Renal pelvis (tissue), 4 donors: ENCODE results near the gene BCL11B. TPM values are rescaled to one million over a fixed set of nuclear protein-coding genes. Genes with fewer than 3 reads are reported as not detected.
"Not testable (repeated sequence)": the region's sequence is repeated elsewhere in the genome, so short reads cannot be mapped to it uniquely, and the experiment has no call there.

ENCODE experiments used
- DNase-seq: peaks from one replicate; pipeline ENCODE4 v3.0.0-alpha.2; 2013
- polyA plus RNA-seq, 3 donors: library from polyadenylated mRNA; unstranded; fragments of 120-200 nt; gene quantifications; one replicate each; pipeline ENCODE4 v1.2.1, GENCODE V29; 2013; ENCODE audit not compliant: insufficient read length in 3 of 3

BCL11B gene
- polyA plus RNA-seq, 3 donors = 2.4 to 3.0 (median 2.6) TPM

DNA sequence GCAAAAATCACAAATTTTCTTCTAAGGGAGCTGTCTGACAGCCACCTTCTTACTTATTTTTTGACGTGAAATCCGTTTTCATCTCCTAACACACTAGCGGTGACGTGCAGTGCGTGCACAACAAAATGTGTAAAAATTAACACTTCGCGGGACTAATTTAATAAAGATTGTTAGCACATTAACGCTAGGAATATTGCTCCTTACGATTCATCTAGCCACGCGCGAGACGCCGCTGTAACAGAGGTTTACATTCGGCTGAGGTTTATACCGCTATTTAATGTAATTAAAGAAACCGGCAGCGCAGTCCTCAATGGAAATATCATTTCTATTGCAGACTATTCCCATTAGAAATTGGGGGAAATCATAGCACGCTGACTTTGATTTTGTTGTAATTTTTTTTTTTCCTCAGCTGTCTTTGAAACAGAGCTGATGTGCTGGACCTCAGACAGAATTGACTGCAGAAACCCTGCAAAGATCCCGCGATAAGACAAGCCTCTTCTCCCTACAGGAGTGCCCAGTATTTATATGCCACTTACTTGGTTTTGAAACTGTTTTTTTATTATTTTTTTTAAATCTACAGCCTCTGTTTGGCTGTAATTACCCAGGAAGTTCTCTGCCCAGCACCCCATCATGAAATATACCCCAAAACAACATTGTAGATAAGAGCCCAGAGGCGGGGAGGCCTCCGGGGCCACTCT is 31.2 kb downstream of the BCL11B start:
- DNase-seq = no peak

DNA sequence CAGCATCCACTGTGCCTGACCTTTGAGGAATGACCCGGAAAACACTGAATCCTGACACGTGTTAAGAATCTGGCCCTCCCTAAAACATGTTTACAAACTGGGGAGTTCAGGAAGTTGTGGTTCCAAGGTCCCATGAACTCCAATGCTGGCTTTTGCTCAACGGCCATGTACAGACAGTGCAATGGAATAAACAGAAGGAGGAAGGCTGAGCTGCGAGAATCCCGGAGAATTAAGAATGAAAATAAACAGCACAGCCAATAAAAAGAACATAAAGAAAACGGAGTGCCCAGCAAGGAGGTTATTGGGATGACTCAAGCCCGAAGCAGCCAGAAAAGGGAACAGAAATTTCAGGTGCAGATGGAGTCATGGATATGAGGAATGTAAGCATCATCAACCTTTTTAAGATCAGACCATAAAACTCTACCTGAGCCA is 32.3 kb downstream of the BCL11B start:
- no peak for DNase-seq

DNA sequence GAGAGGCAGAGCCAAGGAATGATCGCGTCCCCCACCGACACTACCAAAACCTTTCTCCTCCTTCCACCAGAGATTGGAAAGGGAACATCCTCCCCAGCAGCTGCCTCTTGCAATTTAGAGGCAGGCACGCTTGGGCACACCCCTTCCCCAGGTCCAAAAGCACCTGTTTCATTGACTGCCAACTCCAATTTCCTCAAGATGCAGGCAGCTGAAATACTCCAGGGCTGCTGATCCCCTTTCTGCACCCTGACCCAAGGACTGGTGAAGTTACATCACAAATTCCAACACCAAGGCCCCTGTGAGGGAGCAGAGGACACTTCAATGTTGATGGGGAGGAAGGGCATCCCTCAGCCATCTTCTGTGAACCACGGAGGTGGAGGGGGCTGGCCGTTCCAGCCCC is 33.8 kb downstream of the BCL11B start:
- no peak for DNase-seq

DNA sequence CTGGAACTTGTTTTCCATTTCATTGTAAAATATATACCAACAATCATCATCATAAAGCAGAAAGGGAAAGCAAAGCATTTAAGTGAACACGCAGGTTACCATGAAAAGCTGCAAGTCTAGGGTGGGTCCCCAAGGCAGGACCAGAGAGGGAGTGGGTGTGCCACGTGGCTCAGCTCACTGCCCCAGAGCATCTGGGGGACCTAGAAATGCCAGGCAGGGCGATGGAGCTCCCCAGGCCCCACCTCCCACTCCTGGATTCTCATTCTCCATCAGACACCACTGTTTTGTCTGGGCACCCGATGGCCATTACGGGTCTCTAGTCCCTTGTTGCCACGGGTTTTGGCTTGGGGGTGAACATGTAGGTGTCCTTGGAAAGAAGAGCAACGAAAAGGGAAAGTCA is 34.7 kb downstream of the BCL11B start:
- DNase-seq = no peak

DNA sequence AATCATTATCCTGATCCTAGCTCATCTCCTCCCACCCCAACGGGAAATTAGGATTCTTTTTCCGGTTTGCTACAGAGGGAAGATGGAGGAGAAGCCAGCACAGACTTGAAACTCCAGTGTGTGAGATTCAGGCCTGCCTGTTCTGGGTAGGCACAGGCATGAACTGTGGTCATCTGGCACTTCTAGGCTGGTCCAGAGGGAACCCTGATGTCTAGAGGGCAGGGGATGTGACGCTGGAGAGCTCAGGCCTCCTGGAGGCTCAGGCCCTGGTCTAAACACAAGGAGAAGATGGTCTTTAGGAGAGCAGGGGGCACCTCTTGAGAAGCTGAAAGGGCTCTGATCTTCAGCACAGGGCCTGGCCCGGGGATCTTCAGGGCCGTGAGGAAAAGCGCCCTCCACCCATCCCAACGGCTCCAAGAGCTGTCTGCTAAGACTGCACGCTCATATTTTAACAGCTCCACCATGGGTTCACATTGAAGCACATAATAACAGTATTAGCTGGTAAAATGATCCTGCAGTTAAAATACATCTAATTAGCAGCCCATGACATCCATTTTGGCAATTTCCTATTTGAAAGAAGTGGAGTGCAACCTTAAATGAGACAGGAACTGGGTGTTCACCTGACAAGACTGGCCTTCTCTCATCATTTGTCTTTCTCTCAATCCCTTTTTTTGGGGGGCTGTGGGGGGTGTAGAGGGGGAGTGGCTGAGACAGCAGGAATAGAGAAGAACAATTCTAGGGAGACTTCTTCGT is 35.4 kb downstream of the BCL11B start:
- no peak for DNase-seq

DNA sequence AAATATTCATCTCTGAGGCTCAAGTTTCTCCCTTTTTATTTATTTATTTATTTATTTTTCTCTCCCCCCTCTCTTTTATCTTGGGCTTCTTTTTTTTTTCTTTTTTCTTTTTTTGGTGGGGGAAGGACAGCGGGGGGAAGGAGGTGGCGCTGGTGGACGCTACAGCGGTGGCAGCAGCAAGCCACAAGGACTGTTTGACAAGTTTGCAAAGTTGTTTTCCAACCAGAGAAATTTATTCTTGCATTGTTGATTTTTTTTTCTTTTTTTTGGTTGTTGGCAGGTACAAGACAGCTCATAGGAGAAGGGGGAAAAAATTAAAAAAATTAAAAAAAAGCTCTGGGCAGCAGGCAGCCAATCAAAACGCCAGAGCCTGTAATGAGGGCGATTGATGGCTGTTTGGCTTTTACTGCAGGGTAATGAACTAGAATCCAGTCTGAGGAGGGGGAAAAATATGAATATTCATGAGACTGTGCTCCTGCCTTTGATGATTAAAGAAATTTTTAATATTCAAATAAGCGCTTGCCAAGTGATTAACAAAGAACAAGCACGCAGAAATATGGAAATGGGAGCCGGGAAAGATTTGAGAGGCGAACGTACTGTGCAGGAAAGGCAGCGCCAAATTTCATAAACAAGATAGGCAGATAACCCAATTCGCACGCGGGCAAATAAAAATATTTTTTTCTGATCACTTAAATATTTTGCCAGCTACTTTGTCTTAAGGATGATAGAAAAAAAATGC is 36.2 kb downstream of the BCL11B start:
- no peak for DNase-seq

DNA sequence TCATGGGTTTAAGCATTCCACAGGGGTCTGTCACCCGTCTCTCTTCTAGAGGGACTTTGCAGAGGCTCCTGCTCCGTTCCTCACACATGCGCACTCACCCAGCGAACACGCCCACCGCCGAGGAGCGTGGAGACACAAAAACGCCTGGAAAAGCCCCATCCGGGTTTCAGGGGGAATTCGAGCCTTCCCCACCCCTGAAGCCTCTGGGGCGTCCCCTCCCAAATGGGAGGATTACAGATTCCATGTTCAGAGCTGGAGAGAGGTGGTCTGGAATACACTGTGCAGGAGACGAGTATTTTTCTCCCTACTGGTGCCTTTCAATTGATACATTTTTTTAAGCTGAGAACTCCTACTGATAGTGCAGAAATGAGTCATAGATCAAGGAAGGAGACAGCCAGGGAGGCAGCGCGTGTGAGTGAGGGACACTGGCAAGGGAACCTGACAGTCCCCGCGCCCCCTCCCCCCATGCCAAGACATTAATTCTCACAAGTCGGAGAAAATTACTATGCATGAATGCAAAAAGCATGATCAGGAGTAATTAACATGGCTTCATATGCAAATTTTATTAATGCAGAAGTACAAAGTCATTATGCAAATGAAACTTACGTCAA is 36.9 kb downstream of the BCL11B start:
- DNase-seq = no peak

DNA sequence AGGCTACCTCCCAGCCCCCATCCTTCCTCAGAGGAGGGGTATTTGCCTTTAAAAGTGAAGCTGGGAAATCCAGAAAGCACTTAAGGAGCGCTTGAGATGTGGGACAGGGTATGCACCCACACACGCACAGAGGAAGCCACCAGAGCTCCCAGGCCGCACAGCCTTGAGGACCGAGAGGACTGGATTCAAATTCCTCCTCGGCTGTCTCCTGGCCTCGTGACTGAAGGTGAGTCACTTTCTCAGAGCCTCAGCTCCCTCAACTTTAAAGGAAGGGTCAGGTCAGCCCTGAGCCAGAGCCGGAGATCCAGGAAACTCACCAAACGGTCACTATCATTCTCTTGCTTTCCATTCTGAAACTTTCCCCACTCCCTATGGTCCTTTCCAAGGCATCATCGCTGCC is 37.6 kb downstream of the BCL11B start:
- no peak for DNase-seq

DNA sequence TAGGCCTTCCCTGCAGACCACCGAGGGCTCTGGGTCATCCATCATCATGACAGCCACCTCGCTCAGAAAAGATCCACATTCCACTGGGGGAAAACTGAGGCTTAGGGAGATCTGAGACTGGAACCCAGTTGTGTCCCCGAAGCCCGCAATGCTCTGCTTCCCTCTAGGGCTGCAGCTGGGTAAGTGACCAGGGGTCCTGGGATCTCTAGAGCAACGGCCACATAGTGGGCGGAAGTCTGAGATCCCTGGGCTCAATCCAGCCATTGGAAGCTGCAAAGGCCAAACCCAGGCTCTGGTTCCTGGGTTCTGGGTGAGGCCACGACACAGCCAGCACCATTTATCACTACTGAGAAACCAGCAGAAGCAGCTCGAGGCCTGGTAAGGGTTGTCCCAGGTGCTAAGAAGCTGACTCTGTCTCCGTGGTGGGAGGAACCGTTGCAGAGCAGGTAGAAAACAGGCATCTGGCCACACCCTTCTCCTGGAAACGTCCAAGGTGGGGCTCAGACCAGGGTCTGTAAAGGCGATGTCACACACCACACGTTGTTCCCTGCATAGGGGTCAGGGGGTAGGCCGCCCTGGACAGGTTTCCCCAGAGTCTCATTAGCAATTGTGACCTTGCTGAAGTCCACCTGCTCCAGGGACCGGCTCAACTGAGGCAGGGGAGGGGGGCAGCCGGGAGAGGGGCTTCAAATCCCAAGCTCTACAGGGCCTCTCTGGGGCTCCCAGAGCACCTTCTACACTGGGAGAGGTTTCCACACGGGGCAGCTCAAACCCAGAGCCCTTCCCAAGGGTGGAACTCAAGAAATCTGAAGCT is 38.6 kb downstream of the BCL11B start:
- DNase-seq = no peak

DNA sequence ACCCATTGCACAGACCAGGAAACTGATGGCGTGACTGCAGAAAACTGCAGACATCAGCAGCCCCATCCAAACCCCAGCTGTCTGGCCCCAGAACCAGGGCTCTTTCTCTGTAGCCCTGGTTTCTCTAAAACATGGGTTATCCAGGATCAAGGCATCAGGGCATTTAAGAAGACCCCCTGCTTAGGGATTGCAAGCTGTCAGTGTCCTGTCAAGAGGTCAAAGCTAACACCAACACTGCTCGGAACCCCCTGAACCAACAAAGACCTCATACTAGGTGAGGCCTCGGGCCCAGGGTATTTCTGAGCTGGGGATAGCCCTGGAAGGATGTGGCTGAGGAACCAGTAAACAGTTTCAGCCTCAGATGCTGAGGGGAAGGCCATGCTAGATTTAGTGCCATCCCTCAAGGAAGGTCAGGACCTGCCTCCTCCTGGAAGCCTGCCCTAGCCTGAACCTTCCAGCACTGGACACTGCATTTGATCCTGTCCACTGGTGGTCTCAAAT is 39.2 kb downstream of the BCL11B start:
- no peak for DNase-seq

DNA sequence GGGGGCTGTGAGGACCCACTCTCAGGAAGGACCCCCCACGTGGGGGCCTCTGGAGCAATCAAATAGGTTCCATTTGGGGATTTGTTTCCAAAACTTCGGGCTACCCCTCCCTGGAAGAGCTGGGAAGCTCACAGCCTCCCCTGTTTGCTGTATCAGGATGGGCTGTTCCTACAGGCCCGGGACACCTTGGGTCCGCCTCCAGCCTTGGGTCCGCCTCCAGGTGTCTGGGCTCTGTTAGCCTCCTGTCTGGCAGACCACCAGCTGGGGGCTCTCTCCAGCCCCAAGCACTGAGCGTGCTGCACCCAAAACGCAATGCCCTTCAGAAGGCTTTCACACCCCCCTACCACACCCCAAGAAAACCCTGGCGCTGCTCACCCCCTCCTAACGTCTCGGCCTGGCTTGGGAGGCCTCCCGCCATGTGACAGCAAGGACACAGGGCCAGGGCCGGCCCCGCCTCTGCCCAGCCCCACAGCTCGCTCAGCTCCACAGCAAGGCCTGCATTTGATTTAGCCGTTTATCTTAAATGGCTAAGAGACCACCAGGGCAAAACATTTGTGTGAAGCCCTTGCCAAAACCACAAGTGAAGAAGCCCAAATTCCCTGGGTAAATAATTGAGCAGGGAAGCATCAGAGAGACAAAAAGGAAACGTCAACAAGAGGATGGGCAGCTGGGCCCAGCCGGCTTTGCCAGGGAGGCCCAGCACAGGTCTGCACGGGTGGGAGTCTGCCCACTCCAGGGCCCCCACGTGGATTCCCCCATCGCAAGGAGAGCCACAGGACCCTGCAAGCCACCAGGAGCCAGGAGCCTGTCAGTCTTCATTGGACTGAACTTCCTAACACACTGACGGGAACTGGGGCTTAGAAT is 39.9 kb downstream of the BCL11B start:
- DNase-seq = peak; percentile 74

DNA sequence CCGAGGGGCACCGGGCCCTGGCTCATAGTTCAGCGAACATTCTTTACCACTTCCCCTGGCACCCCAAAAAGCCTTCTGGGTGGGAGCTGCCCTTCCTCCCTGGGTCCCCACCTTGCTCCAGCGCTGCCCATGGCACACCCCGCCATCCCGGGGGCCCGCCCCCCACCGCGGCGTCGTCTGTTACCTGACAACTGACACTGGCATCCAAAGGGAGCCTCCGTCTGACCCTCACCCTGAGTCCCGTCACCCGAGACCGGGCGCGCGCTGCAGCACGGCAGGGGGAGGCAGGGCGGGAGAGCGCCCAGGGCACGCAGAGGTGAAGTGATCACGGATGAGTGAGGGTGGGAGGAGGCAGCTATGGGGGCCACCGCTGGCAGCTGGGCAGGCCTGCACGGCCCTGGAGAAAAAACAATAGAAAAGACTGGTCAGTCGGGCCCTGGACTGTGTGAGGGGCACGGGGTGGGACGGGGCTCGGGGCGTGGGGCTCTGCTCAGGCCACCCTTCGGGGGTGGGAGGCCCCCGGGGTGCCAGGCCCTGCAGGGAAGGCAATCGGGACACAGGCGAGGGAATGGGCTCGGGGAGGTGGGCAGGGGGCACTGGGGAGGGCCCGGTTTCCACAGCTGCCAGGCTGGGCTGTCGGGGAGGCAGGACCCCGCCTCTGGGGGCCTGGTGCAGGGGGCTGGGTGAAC is 40.7 kb downstream of the BCL11B start:
- DNase-seq = no peak

DNA sequence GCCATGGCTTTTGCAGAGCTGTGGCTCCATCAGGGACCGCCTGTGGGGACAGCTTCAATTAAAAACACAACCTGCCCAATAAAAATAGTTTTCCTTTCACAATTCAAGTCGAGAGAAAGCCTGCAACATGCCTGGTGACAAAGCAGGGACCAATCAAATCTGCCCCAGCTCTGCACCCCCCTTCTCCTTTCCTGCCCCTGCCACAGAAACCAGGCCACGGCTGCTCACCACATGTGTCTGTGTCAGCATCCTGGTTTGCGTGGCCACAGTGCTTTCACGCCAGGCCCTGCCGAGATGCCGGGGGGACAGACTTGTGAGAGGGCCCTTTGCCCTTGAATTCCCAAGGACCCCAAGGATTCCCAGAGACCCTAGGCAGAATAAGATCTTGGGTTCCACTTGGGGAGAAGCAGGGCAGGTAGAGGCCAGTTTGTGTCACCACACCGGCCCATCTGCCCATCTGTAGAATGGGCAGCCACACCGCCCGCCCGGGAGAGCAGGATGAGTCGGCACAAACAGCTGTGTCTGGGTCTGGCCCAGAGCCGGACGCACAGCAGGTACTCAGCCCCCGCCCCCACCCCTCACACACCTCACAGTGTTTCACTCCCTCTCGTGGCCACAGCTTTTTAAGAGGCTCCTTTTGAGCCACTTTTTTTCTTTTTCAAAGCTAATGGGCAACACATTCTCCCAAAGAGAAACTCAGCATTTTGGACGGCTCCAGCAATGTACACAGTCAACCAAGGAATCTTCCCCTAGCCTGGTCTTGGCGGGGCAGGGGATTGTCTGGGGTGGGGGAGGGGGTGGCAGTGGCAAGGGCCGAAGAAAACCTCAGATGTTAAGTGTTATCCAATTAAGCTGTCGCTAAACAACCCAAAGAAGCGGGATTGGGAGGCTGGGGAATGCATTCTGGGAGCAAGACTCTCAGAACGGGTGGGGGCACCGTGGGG is 41.5 kb downstream of the BCL11B start:
- DNase-seq = no peak

DNA sequence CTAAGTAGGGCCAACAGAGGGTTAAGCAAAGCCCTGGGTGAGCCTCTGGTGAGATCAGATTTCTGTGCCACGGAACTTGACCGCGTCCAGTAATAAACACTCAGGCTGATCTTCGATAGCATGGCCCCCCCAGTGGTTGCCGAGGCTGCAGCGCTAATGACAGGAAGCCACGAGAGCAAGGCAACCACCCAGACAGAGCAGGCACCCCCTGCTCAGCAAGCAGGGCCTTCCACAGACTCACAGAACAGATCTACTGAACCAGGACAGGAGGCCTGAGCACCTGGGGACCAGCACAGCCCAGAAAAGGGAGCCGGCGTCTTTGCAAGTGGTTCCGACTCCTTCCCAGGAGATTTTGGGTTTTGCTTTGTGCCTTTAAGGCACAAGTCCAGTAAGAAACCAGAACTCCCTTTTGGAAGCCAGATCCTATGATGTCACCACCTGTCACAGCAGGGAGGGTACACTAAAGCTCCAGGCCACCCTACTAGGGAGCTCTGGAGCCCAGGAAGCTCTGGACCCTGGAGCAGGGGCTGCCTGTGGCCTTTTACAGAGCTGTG is 42.3 kb downstream of the BCL11B start:
- peak; percentile 70 for DNase-seq

DNA sequence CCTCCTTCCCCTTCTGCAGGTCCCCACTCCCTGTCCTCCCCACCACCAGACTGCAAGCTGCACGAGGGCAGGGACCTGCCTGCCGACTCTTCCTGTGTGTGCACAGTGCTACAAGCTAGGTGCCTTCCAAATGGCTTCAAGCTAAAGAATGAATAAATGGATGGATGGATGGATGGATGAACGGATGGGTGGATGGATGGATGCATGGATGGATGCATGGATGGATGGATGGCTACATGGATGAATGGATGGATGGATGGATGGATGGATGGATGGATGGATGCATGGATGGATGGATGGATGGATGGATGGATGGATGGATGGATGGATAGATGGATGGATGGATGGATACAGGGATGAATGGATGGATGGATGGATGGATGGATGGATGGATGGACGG is 43.2 kb downstream of the BCL11B start:
- DNase-seq = not testable (repeated sequence)

DNA sequence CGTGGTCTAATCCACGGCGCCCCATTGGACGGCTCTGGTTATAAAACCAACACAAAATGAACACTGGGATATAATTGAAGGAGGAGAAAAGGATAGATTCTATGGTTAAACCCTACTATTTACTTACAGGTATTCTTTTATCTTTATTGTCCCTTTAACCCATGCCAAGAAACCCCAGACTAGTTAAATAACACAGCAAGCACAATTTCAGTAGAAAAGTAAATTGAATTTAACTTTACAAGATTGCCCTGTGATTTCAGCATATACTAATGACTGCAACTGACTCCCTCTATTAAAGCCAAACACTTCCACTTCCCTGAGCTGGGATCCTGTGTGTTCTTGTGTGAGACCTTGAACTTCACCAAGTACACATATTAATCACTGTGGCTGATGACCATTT is 45.3 kb downstream of the BCL11B start:
- no peak for DNase-seq

DNA sequence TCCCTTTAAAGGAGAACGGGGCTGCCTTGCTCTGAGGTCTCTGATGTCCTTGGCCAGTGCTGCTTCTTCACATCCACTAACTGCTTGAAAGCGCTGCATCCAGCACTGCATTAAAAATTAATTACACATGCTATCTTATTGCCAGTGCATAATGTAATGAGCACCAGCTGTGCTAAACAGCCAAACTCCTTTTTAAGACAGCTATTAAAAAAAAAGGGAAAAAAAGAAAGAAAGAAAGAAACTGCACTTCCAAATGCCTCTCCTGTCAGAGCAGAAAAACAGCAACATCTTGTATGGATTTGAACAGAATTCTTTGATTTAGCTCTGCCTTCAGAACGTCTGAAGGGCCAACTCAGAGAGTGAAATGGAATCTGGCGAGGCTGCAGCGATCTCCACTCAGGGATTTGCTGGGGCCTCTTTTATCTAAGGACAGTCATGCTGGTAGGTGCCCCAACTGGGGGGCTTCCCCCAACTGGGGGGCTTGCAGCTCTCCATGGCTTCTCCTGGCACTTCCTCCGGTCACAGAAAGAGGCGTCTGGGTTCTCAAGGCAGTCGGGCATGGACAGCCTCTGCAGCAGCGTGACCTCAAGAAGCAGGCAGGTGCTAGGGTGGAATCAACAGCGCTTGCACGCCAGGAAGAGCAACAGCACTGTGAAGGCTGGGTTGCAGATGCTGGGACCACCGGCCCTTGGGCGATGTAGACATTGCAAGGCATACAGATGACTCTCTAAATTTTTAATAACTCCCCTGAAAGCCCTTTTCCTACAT is 46.4 kb downstream of the BCL11B start:
- DNase-seq = no peak
